HS-5 (cell line): ENCODE data around the gene PDE6C.
"Not testable (repeated sequence)": the region's sequence is repeated elsewhere in the genome, so short reads cannot be mapped to it uniquely, and the experiment has no call there.

Experiments used
- DNase-seq: peaks from one replicate; pipeline ENCODE4 v3.0.0-alpha.2; 2012; ENCODE audit warnings: low read depth

Gene PDE6C

DNA sequence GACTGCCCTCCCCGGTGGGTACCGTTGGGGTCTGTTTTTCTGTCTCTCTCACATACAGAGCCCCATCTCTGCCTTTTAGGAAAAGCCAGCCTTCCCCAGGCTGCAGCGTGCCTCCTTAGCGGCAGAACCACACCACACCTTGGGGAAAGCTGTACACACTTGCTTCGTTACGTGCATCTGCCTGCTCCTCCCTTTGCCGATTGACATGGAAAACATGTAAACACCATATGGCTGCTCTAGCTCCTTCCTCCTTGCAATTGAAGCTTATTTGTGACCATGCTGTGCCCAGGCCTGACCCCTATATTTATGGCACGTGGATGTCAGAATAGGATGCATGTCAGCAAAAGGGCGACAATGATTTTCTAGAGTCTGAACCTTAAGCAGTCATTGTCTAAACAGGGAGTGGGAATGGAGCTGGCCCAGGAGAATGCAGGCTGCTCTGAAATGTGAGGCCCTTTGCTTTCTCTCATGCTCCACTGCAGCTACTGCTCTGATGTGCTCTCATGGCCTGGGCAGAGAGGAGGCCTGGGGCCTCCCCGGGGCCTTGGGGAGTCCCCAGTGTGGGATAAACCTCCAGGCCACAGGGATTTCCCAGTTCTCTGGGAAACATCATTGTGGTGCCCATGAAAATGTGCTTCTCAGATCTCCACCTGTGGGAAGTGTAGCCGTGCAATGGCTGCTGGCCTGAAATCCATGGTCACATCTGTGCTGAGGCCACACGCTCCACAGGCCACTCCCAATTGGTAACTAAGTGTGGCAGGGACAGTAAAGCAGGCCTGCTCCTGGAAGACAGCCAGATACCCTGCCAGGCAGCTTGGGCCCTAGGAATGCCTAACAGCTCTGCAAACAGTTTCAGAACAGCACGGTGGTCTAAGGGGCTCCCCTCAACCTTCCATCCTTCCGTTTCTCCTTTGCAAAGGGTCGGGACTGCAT is 18.6 kb downstream of the PDE6C start:
- DNase-seq, result no peak

DNA sequence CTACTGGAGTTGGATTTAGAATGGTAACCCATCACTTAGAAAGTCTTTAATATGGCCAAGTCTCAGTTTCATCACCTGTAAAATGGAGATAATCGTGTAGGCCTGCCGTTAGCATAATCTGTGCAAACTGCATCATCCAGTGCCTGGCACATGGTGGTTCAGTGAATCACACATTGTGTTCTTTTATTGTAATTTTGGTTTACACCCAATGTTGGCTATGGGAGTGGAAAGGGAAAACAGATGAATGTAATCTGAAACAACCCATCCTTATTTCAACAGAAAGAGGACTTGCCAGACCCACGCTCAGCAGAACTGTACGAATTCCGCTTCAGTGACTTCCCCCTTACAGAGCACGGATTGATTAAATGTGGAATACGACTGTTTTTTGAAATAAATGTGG is 27.5 kb downstream of the PDE6C start:
- DNase-seq, result no peak

DNA sequence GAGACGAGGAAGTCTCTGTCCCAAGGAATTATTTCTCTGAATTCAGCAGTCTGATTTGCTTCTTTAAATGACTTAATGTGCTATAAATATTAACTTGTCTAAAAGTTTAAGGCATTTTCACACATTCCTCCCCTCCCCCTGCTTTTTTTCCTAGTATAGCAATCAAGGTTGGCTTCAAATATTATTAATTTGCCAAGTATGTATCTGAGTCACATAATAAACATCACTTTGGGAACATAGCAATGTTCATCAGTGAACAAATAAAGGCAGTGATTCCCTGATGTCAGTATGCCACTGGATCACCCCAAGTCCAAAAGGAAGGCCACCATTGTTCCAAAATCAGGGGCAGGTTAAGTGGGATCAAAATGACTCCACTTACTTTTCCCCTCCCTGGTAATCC is 40.5 kb downstream of the PDE6C start:
- peak; percentile 5 for DNase-seq

DNA sequence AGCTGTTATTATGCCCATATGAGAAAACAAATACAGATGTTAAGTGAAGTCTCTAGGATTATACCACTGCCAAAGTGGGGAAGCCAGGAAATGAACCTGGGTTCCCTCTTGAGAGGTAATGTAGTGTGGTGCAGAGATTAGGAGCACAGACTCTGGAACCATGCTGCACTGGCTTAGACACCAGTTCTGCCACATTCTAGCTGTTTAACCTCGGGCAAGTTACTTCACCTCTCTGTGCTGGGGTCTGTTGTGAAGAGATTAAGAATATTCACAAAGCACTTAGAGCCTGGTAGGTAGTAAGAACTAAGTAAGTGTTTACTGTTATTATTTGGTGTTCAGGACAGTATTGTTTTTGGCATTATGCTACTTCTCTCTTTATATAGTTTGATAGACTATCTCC is 41.9 kb downstream of the PDE6C start:
- DNase-seq, result no peak

DNA sequence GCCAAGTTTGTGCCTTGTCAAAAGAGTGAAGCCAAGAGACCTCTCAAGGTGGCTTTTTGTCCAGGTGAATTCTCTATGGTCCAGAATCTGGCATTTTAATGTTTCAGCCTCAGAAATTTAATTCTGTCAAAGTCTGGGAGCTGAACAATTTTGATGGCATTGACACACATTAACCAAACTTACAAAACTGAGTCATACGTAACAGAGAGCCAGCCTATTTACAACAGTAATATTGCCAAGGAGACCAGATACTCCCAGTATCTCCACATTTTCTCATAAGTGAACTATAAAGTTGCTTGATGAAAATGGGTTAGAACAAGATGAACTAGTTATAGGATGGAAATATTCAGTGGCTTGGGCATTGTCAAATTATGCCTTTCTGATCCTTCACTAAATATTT is 43.8 kb downstream of the PDE6C start:
- no peak for DNase-seq

DNA sequence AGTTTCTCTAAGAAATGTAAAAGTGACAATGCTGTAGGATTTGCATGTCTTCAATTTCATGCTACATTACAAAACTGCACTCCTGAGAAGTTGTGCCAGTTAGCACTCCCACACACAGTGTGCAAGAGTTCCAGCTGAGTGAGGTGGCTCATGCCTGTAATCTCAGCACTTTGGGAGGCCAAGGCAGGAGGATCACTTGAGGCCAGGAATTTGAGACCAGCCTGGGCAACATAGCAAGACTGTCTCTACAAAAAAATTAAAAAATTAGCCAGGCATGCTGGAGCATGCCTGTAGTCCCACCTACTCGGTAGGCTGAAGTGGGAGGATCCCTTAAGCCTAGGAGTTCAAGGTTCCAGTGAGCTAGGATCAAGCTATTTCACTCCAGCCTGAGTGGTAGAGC is 45.4 kb downstream of the PDE6C start:
- DNase-seq, result no peak

DNA sequence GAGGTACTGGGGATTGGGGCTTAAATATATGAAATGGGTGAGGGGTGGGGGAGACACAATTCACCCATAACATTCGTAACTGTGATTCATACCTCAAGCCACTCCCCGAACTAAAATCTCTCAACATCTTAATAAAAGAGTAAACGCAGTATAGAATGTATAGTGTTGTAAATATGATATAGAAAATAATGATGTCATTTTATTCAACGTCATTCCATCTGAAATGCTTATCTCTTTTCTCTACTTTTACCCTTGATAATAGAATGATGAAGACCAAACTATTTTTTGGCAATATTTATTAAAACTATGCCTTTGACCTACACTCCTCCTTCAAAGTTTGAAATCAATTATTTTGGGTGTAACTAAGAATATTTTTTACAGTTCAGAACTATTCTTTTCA is 53.7 kb downstream of the PDE6C start:
- DNase-seq, result no peak

DNA sequence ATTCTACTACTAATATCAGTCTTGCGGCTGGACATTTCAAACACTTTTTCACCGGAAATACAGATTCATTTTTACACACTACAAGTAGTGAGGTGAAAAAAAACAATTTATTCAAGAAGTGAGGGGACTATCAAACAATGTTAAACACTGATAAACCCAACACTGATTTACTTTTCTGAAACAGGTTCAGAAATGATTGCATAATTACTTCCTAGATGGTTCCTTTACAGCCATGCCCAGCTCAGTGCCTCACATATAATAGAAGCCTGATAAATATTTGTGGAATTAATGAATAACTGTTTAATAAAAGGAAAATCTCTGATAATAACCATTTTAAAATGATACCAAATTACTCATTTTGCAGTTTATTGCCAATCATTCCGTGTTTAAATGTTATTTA is 55.5 kb downstream of the PDE6C start:
- DNase-seq, result no peak

DNA sequence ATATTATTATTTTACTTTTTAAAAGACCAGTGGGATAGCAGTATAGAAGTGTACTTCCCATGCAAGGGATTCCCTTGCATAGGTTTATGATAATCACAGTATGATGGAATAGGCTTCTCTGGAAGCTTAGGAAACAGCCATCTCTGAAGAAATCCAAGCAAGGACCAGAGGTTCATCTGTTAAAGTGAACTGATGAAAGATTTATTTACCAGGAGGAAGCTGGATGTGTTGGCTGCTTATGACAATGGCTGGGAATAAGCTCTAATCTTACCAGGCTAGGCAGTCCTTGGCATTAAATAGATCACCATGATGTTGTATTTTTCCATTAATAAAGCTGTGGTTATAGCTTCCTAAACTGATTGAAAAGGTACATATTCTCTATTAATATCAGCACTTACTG is 58.0 kb downstream of the PDE6C start:
- DNase-seq, result no peak

DNA sequence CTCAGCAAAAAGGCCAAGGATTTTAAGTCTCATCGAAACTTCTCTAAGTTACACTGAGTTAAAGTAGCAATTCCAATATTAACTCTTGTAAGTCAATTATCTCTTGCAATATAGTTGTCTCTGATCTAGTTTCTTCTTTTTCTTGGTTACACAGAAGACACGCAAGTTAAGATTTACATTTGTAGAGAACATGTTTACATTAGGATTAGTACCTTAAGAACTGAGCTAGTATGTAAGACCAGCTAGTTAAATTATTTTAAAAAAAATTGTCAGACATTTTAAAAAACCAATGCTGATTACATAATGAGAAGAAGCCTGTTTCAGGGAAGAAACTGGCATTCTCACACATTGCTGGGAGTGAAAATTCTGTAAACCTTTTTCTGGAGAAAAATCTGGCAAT is 58.7 kb downstream of the PDE6C start:
- no peak for DNase-seq

DNA sequence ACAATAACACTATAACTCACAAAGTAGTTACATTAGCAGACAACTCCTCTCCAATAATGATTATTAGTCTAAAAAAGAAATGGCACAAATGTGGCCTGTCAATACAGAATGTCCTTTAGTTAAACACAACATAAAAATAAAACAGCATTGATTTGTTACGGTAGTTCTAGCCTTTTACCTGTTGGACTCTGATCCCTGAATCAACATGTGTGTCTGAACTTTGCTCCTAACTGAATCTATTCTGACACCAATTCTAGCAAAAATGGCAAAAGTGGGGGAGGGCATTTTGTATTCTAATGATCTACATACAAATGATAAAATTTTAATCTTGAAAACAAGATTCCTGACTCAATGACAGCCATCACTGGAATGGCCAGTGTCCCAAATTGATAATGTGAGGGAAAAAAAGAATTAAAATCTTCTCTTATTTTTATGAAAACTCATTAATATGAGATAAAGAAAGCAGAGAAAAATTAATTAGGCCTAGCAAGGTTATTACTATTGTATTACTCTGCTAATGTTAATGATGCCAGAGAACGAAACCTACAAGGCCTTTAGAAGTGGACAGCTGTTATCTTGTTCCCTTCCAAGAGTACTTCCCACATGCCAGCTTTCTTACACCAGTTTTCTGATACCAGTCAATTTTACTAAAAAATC is 59.8 kb downstream of the PDE6C start:
- DNase-seq, result no peak

DNA sequence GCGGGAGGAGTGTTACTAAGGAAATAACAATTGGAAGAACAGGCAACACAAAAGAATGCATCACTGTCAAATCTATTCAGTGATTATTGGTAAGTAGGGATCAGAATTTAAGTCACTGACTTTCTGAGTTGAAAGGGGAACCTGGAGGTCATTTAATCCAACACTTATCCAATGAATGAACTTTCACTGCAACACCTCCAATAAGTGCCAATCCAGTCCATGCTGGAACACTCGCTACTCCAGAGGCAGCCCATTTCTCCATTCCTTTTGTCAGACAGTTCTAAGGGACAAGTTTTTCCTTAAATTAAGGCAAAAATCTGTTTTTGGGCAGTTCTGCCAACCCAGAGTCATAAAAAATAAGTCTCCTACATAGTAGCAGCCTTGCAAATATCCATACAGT is 60.6 kb downstream of the PDE6C start:
- DNase-seq, result no peak

DNA sequence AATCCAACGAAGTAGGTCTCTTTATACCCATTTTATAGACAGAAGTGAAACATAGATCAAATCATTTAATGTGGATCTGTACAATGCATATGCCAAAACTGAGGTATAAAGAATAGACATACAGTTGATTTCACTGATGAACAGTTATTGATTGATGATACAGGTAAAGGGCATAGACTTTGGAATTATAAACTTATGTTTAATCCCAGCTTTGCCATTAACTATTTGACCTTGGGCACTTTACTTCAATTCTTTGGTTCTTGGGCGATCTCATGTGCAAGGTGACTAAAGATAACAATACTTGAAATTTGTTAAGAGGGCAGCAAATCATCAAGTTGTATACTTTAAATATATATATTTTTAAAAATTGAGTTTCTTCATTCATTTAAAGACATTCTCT is 61.5 kb downstream of the PDE6C start:
- no peak for DNase-seq

DNA sequence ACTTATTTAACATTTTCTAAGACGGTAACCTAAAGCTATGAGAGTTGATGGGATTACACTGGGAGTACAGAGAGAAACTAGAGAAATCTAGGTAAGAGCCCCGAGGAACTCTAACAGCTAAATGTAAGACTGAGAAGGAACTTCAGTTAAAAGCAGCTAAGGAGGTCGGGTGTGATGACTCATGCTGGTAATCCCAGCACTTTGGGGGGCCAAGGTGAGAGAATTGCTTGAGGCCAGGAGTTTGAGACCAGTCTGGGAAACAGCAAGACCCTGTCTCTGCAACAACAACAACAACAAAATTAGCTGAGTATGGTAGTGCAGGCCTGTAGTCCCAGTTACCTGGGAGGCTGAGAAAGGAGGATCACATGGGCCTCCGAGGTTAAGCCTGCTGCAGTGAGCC is 66.0 kb downstream of the PDE6C start:
- no peak for DNase-seq

DNA sequence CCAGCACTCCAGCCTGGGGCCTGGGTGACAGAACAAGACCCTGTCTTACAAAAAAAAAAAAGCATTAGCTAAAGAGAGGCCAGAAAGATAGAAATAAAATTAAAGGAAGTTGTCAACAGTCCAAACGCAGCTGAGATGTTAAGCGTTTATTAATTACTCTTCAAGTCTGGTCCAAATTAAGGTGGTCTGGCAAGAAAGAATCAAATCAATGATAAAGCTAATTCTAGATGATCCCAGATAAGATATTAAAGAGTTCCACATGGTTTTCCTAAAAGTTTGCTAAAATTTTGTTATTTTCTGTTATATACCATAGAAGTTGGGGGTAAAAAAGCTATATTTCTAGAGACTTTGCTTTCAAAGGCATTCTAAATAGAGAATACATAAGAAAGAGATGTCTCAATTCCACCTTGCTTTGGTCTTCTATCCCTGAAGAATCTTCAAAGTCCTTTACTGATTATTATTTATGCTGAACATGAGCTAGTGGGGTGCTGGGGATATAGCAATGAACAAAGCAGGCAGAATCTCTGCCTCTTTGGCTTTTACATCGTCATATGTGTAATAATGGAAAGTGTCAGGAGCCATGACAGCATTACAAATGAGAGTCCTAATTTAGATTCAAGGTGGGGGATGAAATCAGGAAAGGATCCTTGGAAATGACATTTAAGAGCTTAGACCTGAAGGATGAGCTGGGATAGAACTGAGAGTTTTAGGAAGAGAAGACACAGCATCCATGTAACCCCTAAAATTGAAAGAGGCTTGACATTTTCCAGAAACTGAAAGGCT is 66.7 kb downstream of the PDE6C start:
- no peak for DNase-seq

DNA sequence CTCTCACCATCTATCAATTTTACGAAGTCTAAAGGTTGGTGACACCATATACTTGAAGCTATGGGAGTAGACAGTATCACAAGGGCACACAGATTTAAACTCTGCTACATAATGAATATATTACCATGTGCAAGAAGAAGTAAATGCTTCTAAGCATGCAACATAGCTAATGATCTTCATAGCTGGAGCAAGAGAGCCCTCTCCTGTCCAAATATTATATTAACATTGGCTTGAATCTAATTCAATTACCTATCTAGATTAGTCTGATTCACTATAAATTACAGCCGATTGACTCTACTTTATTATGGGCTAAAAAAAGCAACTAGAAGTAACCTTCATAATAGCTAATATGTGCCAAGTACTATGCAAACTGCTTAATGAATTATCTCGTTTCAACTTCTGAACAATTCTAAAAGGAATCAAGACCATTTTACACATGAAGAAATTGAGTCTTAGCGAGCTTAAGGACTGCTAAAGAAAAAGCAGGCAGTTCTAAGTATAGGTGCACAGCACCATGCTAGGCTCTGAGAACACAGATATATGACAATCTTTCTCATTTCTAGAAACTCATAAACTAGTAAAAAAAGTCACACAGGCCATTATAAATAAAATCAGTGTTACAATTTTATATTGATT is 68.2 kb downstream of the PDE6C start:
- DNase-seq, result no peak

DNA sequence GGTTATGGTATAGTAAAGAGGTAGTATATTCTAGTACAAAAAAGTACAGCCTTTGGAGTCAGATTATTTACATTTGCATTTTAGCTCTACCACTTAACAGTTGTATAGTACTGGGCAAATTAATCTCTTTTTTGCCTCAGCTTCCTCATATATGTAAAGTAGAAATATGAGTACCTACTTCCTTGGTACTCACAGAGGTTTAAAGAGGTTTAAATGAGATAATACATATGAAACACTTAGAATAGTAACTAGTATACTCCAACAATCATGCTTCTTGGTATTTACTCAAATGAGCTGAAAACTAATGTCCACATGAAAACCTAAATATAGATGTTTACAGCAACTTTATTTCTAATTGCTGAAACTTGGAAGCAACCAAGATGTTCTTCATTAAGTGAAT is 75.4 kb downstream of the PDE6C start:
- no peak for DNase-seq

DNA sequence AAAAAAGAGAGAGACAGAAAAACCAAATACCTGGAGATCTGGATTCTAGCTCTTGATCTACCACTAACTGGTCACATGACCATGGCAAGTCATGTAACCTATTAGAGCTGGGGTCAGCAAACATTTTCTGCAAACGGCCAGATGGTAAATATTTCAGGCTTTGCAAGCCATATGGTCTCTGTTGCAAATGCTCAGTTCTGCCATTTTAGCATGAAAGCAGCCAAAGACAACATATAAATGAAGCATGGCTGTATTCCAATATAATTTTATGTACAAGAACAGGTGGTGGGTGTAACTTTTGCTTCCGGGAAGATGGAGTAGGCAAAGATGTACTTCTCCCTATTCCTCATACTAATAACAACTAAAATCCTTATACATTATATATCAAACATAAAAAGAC is 83.4 kb downstream of the PDE6C start:
- DNase-seq, result no peak

DNA sequence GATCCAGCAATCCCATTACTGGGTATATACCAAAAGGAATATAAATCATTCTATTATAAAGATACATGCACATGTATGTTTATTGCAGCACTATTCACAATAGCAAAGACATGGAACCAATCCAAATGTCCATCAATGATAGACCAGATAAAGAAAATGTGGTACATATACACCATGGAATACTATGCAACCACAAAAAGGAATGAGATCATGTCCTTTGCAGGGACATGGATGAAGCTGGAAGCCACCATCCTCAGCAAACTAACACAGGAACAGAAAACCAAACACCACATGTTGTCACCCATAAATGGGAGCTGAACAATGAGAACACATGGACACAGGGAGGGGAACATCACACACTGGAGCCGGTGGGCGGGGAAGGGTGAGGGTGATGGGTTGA is 84.2 kb downstream of the PDE6C start:
- DNase-seq, result not testable (repeated sequence)

DNA sequence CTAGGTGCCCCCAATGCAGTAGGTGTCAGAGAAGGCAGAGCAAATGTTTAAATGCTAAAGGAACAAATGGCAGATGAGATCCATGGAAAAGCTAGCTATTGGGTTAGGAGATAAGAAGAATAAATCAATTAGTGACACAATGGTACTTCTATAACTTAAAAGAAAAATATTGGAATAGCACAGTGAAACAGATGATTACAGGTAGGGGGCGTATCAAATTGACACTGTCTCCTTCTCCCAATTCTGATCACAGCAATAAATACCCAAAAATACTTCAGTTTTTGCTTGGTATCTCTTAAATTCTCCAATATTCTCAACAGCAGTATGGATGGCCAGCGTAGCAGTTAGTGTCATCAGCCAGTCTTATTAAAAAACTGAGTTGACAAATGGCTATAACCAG is 84.9 kb downstream of the PDE6C start:
- DNase-seq, result no peak

DNA sequence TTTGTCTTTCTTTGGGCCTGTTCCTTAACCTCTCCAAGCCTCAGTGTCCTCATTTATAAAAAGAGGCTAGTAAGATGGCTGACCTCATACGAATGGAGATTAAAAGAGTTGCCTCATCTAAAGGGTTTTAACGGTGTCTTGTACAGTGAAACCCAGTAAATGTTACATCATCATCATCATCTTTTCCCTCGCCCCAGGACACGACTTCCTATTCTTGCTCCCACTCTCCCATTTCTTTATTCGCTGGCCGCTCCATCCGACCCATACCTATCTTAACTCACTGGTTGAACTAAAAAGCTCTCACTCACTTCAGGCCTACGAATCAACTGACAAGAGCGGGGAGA is 89.5 kb downstream of the PDE6C start:
- DNase-seq, result no peak

DNA sequence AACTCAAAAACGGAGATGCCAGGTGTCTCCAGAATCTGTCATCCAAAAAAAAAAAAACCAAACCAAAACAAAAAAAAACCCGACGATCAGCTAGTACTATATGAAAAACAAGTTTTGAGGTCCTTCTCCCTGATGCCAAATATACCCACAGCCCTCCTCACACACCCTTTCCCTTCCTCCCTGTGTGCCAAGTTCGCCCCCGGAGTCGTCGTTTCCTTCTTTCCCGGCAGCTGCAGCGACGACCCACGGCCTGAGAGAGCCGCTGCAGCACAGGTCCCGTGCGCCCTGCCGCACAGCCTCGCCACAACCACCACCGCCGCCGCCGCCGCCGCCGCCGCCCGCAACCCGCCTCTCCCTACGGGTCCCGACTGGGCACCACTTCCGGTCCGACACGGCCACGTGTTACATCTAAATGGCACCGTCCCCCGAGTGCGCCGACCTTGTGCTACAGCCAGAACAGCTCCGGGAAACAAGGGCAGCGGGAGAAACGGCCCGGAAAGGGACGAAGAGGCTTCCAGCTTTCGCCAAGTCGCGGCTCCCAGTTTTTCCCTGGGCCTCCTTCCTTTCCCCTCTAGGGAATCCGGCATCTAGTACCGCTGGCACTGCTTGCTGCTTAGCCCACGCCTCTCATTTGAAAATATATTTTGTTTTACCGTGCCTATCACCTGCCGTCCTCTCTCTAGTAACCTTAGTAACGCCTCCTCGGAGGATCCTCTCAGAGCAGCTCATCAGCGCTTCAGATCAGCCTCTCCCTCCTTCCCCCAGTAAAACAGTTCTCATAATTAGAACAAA is 90.1 kb downstream of the PDE6C start, which contains the start of gene FRA10AC1:
FRA10AC1 (minus strand) TSS at position 383 of the 792 bp plus-strand sequence. CDS start 2,486 bp downstream, outside the sequence.
- DNase-seq, result peak; percentile 61
